Central memory CD8-positive, alpha-beta T cell (primary cell): ENCODE data around the gene ZNFX1.
"Not testable (repeated sequence)": the region's sequence is repeated elsewhere in the genome, so short reads cannot be mapped to it uniquely, and the experiment has no call there.

Experiments
- ATAC-seq: fragments of 150-1000 bp; cut with Tn5 transposase; replicated peaks from 2 replicates; pipeline ENCODE4 v1.10.0; 2022; ENCODE audit warnings: mild to moderate bottlenecking, moderate FRiP score, moderate number of reproducible peaks; ENCODE audit not compliant: poor library complexity, severe bottlenecking; ENCODE audit errors: extremely low read depth
- DNase-seq, 2 donors: peaks; one replicate each; pipeline ENCODE4 v3.0.0; 2021; ENCODE audit warnings: low spot score in 2 of 2
- H3K27ac Mint-ChIP-seq: one replicate; pipeline ENCODE4 v1.8.0; 2022; ENCODE audit warnings: low read depth, mild to moderate bottlenecking, moderate library complexity, mixed read lengths
- H3K27me3 Mint-ChIP-seq: one replicate; pipeline ENCODE4 v1.8.0; 2022; ENCODE audit warnings: mixed read lengths
- H3K36me3 Mint-ChIP-seq: one replicate; pipeline ENCODE4 v1.8.0; 2022; ENCODE audit warnings: mild to moderate bottlenecking, moderate library complexity, mixed read lengths; ENCODE audit not compliant: insufficient read depth
- H3K4me1 Mint-ChIP-seq: one replicate; pipeline ENCODE4 v1.8.0; 2022; ENCODE audit warnings: mixed read lengths
- H3K4me3 Mint-ChIP-seq: one replicate; pipeline ENCODE4 v1.8.0; 2022; ENCODE audit warnings: mild to moderate bottlenecking, moderate library complexity, mixed read lengths
- H3K9me3 Mint-ChIP-seq: one replicate; pipeline ENCODE4 v1.8.0; 2022; ENCODE audit warnings: mixed read lengths

ZNFX1 gene

GRCh38 chr20:49229381-49229780, 48.5 kb downstream of the ZNFX1 start:
- H3K9me3 Mint-ChIP-seq = no peaks in the 10 kb centered on the region
- no peak overlapping the region for H3K4me3 Mint-ChIP-seq
- peaks cover 81% of the 10 kb centered on the region for H3K36me3 Mint-ChIP-seq
- peaks cover 18% of the 10 kb centered on the region for H3K4me1 Mint-ChIP-seq
- H3K27ac Mint-ChIP-seq = no peak overlapping the region
- ATAC-seq = no peak
- no peak for DNase-seq
- no peaks in the 10 kb centered on the region for H3K27me3 Mint-ChIP-seq

- no peak overlapping the region for H3K4me3 Mint-ChIP-seq
- H3K27ac Mint-ChIP-seq = no peak overlapping the region
- no peaks in the 10 kb centered on the region for H3K27me3 Mint-ChIP-seq
- no peak for ATAC-seq
- no peak for DNase-seq
- H3K9me3 Mint-ChIP-seq = no peaks in the 10 kb centered on the region
- H3K4me1 Mint-ChIP-seq = peaks cover 18% of the 10 kb centered on the region
- peaks cover 83% of the 10 kb centered on the region for H3K36me3 Mint-ChIP-seq
These were observed 49.2 kb downstream of the ZNFX1 start for GRCh38 chr20:49228676-49229075.

DNA sequence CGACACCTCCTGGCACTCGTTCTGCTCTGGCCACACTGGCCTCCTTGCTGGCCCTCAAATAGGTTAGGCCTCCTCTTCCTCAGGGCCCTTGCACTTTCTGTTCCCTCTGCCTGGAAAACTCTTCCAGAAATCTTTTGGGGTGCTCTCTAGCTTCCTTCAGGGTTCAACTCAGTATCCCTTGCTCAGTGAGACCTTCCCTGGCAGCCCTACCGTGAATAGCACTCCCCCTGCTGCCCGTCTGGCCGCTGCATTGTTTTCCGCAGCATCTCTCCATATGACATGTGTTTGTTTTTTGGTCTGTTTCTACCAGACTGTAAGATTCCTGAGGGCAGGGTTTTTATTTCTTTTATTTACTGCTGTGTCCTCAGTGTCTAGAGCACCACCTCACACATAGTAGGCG, 52.0 kb downstream of the ZNFX1 start:
- Mint-ChIP-seq H3K9me3 (no peaks in the 10 kb centered on the region), H3K4me1 (peaks cover 17% of the 10 kb centered on the region), H3K27me3 (no peaks in the 10 kb centered on the region), H3K4me3 (no peak overlapping the region), H3K36me3 (peaks cover 82% of the 10 kb centered on the region), H3K27ac (peak overlapping the region; percentile 71)
- no peak for DNase-seq
- no peak for ATAC-seq

DNA sequence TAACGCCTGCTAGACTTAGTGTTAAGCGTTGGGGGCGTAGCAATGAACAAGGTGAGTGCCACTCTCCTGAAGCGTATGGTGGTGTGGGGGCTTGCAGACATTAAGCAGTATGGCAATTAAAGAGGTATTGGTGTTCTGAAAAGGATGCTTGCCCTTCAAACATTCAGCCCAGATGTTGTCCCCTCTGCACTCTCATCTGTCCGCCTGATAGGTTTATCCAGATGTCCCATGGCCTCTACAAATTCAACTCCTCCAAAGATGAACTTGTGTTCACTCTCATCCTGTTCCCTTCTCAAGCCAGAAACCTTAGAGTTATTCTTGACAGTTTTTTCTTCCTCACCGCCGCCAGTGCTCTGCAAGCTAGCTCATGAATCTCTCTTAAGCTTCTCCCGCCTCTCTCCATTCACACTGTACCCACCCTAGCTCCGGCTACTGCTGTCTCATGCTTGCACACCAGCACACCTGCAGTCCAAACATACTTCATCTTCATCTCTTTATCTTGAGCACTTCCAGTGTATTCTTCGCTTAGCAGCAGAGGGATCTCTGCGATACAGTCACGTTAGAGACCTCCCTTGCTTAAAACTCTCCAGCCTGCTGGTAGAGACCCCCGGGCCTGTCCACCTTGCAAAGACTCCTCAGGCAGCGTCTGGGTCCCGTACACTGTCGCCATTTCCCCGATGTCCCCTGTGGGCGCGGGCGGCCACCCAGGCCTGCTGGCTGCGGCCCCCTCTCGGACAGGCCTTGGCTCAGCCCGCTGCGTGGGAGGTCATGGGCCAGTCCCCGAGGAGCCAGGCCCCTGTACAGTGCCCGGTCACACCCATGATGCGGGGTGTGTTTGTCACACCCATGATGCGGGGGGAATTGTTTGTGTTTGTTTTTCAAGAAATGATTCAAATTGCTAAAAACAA, 57.7 kb downstream of the ZNFX1 start:
- no peaks in the 10 kb centered on the region for H3K27me3 Mint-ChIP-seq
- H3K9me3 Mint-ChIP-seq = no peaks in the 10 kb centered on the region
- H3K36me3 Mint-ChIP-seq = peaks cover 49% of the 10 kb centered on the region
- peak overlapping the region; percentile 88 for H3K4me3 Mint-ChIP-seq
- DNase-seq = no peak
- peak overlapping the region; percentile 93 for H3K27ac Mint-ChIP-seq
- no peak for ATAC-seq
- H3K4me1 Mint-ChIP-seq = peaks cover 26% of the 10 kb centered on the region

DNA sequence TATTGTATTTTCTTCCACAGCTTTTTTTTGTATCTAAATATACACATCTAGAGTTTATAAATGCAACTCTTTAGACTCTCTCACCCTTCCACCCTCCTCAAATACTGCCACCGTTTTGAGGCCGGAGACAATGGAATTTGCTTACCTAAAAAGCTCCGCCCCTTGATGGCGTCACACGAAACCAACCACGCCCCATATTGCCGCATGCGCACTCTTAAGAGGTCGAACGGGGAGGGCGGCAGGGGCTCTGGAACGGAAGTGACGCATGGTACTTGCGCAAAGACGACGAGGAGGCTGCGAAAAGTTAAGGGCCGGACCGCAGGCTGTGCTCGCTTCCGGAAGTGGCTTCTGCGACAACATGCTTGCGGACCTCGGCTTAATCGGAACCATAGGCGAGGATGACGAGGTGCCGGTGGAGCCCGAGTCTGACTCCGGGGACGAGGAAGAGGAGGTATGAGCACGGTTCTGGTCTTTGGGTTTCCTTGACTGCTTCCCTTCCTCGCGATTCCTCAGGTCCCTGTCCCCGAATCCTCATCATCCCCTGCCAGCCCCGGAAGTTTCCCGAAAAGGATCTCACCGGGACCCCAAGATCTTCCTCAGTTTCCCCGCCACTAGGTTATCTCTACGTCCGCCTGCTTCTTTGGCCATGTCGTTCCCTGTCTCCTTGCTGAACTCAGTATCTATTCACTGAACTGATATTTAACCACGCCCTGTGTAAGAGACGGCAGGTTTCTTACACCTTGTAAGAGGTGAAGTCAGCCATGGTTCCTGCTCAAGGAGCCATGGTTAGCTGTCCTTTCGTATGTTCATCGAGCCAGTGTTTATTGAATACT, 58.5 kb downstream of the ZNFX1 start, which contains the start of gene DDX27:
DDX27 (plus strand) TSS at position 326 of the 833 bp plus-strand sequence; CDS start at position 359, 33 bp downstream.
- ATAC-seq = peak; percentile 94
- Mint-ChIP-seq H3K4me3 (peak within 1 kb of the TSS; percentile 88), H3K36me3 (peaks cover 40% of the 10 kb centered on the region), H3K9me3 (no peaks in the 10 kb centered on the region), H3K4me1 (peaks cover 26% of the 10 kb centered on the region), H3K27ac (peak within 1 kb of the TSS; percentile 93), H3K27me3 (no peaks in the 10 kb centered on the region)
- DNase-seq = peak; percentile 98

- H3K27me3 Mint-ChIP-seq, H3K9me3 Mint-ChIP-seq, ATAC-seq, DNase-seq: not testable (repeated sequence)
- Mint-ChIP-seq H3K4me3 (peak overlapping the region; percentile 88), H3K4me1 (peaks cover 26% of the 10 kb centered on the region), H3K36me3 (peaks cover 35% of the 10 kb centered on the region), H3K27ac (peak overlapping the region; percentile 93)
These were observed 59.1 kb downstream of the ZNFX1 start for GRCh38 chr20:49218739-49219090.

- ATAC-seq = peak; percentile 33
- peak overlapping the region; percentile 20 for H3K4me3 Mint-ChIP-seq
- no peak overlapping the region for H3K27ac Mint-ChIP-seq
- DNase-seq = peak; percentile 79 to 94
- no peaks in the 10 kb centered on the region for H3K27me3 Mint-ChIP-seq
- H3K36me3 Mint-ChIP-seq = peaks cover 22% of the 10 kb centered on the region
- H3K9me3 Mint-ChIP-seq = no peaks in the 10 kb centered on the region
- H3K4me1 Mint-ChIP-seq = peaks cover 26% of the 10 kb centered on the region
These were observed 60.8 kb downstream of the ZNFX1 start for GRCh38 chr20:49216991-49217578.

DNA sequence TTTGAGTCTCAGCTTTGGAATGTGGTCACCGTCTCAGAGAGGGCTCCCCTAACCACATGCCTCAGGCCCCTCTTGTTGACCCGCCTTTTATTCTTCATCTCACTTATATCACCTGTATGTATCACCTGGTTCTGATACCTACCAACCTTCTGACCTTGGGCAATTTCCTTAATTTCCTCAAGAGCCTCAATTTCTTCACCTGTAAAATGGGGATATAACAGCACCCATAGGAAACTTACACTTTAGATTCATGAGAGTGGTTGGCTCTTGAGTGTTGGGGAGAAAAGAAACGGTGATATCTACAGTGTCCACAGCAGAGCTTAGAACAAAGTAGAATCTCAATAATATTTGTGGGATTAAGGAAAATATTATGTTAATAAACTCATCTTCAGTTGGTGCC, 62.6 kb downstream of the ZNFX1 start:
- H3K4me1 Mint-ChIP-seq = peaks cover 15% of the 10 kb centered on the region
- ATAC-seq = no peak
- H3K36me3 Mint-ChIP-seq = peaks cover 10% of the 10 kb centered on the region
- H3K4me3 Mint-ChIP-seq = no peak overlapping the region
- no peak overlapping the region for H3K27ac Mint-ChIP-seq
- H3K27me3 Mint-ChIP-seq = peaks cover 6% of the 10 kb centered on the region
- DNase-seq = no peak
- no peaks in the 10 kb centered on the region for H3K9me3 Mint-ChIP-seq

DNA sequence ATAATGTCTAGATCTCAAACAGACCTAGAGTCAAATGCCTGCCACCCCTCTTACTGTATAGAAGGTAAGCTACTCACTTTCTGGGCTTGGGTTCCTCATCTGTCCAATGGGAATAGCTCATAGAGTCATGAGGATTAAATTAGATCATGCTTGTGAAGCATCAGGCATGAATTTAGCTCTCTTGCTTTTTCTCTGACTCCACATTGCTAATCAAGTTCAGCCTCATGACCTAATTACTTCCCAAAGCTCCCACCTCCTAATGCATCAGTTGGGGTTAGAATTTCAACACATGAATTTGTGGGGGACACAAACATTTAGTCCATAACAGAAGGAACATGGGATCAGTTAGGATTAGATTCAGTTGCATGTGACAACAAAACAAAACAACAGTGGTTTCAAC, 63.3 kb downstream of the ZNFX1 start:
- no peak overlapping the region for H3K4me3 Mint-ChIP-seq
- peaks cover 8% of the 10 kb centered on the region for H3K4me1 Mint-ChIP-seq
- peaks cover 9% of the 10 kb centered on the region for H3K27me3 Mint-ChIP-seq
- H3K9me3 Mint-ChIP-seq = no peaks in the 10 kb centered on the region
- peaks cover 6% of the 10 kb centered on the region for H3K36me3 Mint-ChIP-seq
- no peak overlapping the region for H3K27ac Mint-ChIP-seq
- no peak for ATAC-seq
- no peak for DNase-seq

GRCh38 chr20:49210757-49211110, 67.1 kb downstream of the ZNFX1 start:
- no peak for DNase-seq
- no peak overlapping the region for H3K27ac Mint-ChIP-seq
- no peaks in the 10 kb centered on the region for H3K9me3 Mint-ChIP-seq
- H3K27me3 Mint-ChIP-seq = peaks cover 9% of the 10 kb centered on the region
- no peaks in the 10 kb centered on the region for H3K4me1 Mint-ChIP-seq
- H3K36me3 Mint-ChIP-seq = no peaks in the 10 kb centered on the region
- H3K4me3 Mint-ChIP-seq = no peak overlapping the region
- no peak for ATAC-seq

GRCh38 chr20:49210101-49210756, 67.6 kb downstream of the ZNFX1 start:
- ATAC-seq (no peak), DNase-seq (no peak)
- Mint-ChIP-seq H3K36me3 (no peaks in the 10 kb centered on the region), H3K9me3 (no peaks in the 10 kb centered on the region), H3K27me3 (peaks cover 9% of the 10 kb centered on the region), H3K4me3 (no peak overlapping the region), H3K27ac (no peak overlapping the region), H3K4me1 (no peaks in the 10 kb centered on the region)

- Mint-ChIP-seq H3K4me1 (no peaks in the 10 kb centered on the region), H3K27ac (no peak overlapping the region), H3K4me3 (no peak overlapping the region), H3K36me3 (no peaks in the 10 kb centered on the region), H3K9me3 (no peaks in the 10 kb centered on the region), H3K27me3 (peaks cover 9% of the 10 kb centered on the region)
- DNase-seq (no peak), ATAC-seq (no peak)
These were observed 70.8 kb downstream of the ZNFX1 start for GRCh38 chr20:49207076-49207475.
